ENCODE data around the gene CEP152.

- TF ChIP-seq POLR2A (IDR thresholded peaks at IDR 0.05; ENCODE audit: low read depth, low read length) (no peak), TAF1 (IDR thresholded peaks at IDR 0.05; ENCODE audit: borderline replicate concordance, low read depth, low read length) (no peak), POLR2AphosphoS5 (IDR thresholded peaks at IDR 0.05; ENCODE audit: low read depth, low read length) (no peak)
Measured at GRCh38 chr15:48851956-48852355, 41.1 kb upstream of the CEP152 start.
